GM12872 (cell line): ENCODE data around the gene TENM4.

ENCODE experiments used
- CTCF ChIP-seq: IDR thresholded peaks from 3 replicates; pipeline ENCODE4 v1.5.1; 2011; ENCODE audit warnings: low read depth, mild to moderate bottlenecking, low read length, moderate library complexity; ENCODE audit not compliant: insufficient read depth

The TENM4 gene

GRCh38 chr11:79167510-79168188 is 273.2 kb downstream of the TENM4 start:
- no peak for TF ChIP-seq CTCF

- TF ChIP-seq CTCF, result no peak
Observed at GRCh38 chr11:79165908-79166307, 274.9 kb downstream of the TENM4 start.

- TF ChIP-seq CTCF, result peak; percentile 41; the same call in 2 of the 3 replicates
Observed at GRCh38 chr11:79160791-79161403, 279.9 kb downstream of the TENM4 start.

GRCh38 chr11:79159657-79160450 is 281.0 kb downstream of the TENM4 start:
- peak; percentile 16; the same call in 1 of the 3 replicates for TF ChIP-seq CTCF

- no peak for TF ChIP-seq CTCF
Observed at GRCh38 chr11:79157738-79158137, 283.1 kb downstream of the TENM4 start.

GRCh38 chr11:79156031-79156430 is 284.8 kb downstream of the TENM4 start:
- no peak for TF ChIP-seq CTCF

GRCh38 chr11:79155237-79155636 is 285.6 kb downstream of the TENM4 start:
- no peak for TF ChIP-seq CTCF
